GM12801 (cell line): ENCODE data around the gene FMR1.

Experiments
- CTCF ChIP-seq: IDR thresholded peaks from one replicate; pipeline ENCODE4 v1.5.1; 2011; ENCODE audit warnings: control low read depth; ENCODE audit not compliant: insufficient read length; ENCODE audit errors: extremely low read depth

The FMR1 gene

GRCh38 chrX:147981038-147981752 is 69.5 kb downstream of the FMR1 start, which contains the start of gene FMR1NB:
Gene FMR1NB (plus strand): TSS chrX:147981337. CDS start chrX:147981403, 66 bp downstream.
- TF ChIP-seq CTCF: no peak
